Uterus (tissue), 4 donors: ENCODE results near the gene HOXB4. TPM values are rescaled to one million over a fixed set of nuclear protein-coding genes. Genes with fewer than 3 reads are reported as not detected.

Source experiments
- DNase-seq, 2 donors: peaks; one replicate each; pipeline ENCODE4 v3.0.0-alpha.2; 2019 to 2020
- H3K27ac ChIP-seq, 2 donors: fragments of 200-600 bp; sonication (generic); 1 replicate in 1 of 2; 2 replicates in 1 of 2; pipeline ENCODE4 v1.5.1; 2016 to 2018
- H3K27me3 ChIP-seq, 2 donors: fragments of 200-600 bp; sonication (generic); one replicate each; pipeline ENCODE4 v1.5.1; 2018 to 2019; ENCODE audit warnings: control low read depth in 1 of 2
- H3K36me3 ChIP-seq, 2 donors: fragments of 200-600 bp; sonication (generic); one replicate each; pipeline ENCODE4 v1.5.1; 2019; ENCODE audit warnings: control low read depth in 1 of 2
- H3K4me1 ChIP-seq, 2 donors: fragments of 200-600 bp; sonication (generic); one replicate each; pipeline ENCODE4 v1.5.1; 2018 to 2019; ENCODE audit warnings: control low read depth in 1 of 2
- H3K4me3 ChIP-seq, 2 donors: fragments of 200-600 bp; sonication (generic); 1 replicate in 1 of 2; 2 replicates in 1 of 2; pipeline ENCODE4 v1.5.1; 2018 to 2019; ENCODE audit warnings: mild to moderate bottlenecking in 1 of 2
- H3K9me3 ChIP-seq, 2 donors: fragments of 200-600 bp; sonication (generic); one replicate each; pipeline ENCODE4 v1.5.1; 2019; ENCODE audit warnings: control low read depth in 1 of 2
- CTCF ChIP-seq, 4 experiments: fragments of 200-600 bp in 2 of 4; fragments of 450-650 bp in 2 of 4; sonication (generic) in 2 of 4; IDR thresholded peaks; one replicate each; pipeline ENCODE4 v1.5.1; 2016 to 2019; ENCODE audit warnings: antibody characterized with exemption in 4 of 4, mild to moderate bottlenecking in 2 of 4, moderate library complexity in 1 of 4
- POLR2A ChIP-seq, 2 donors: fragments of 450-650 bp; IDR thresholded peaks; one replicate each; pipeline ENCODE4 v1.6.1; 2016; ENCODE audit warnings: antibody characterized with exemption in 2 of 2, mild to moderate bottlenecking in 1 of 2, moderate library complexity in 1 of 2
- intact Hi-C: fragments of 100-400 bp; cut with DNase I; formaldehyde crosslinking; loops from one replicate; pipeline ENCODE4 v1.15.1; 2023; ENCODE audit warnings: low total_unique reads
- total RNA-seq, 4 donors: library from RNA; depleted of rRNA in 3 of 4; stranded (reverse); fragments of >200 nt in 3 of 4; gene quantifications; one replicate each; pipeline versions ENCODE4 v1.1.0 to v1.2.4, GENCODE V29; 2014 to 2023
- donor health status: DM: yes; HTN: yes; CAD: no.

The HOXB4 gene
- total RNA-seq = 1 to 10 TPM in 2 of 4 donors, under 1 TPM in 1, not detected in 1; 0.88 to 6.9 (median 5.5) TPM

- TF ChIP-seq POLR2A (IDR thresholded peaks at IDR 0.05) = no peak
- TF ChIP-seq CTCF (IDR thresholded peaks at IDR 0.05) = no peak
- Histone ChIP-seq H3K36me3 (no peaks in the 10 kb centered on the region), H3K9me3 (no peaks in the 10 kb centered on the region), H3K27ac (peak within 1 kb of the TSS; percentile 68 to 87), H3K4me3 (peak within 1 kb of the TSS; percentile 29 to 39), H3K27me3 (peaks cover 0 to 42% of the 10 kb centered on the region in 2 donors), H3K4me1 (peaks cover 0 to 4% of the 10 kb centered on the region in 2 donors)
- intact Hi-C loops = no loop called here
- DNase-seq = peak; percentile 67 to 68
Observed at GRCh38 chr17:48577946-48578615, at the start of gene HOXB4. HOXB4 (minus strand) TSS chr17:48578350; CDS start chr17:48578319, 31 bp downstream.

- Histone ChIP-seq H3K4me3 (no peak overlapping the region), H3K36me3 (no peaks in the 10 kb centered on the region), H3K9me3 (no peaks in the 10 kb centered on the region), H3K27ac (no peak overlapping the region), H3K27me3 (peaks cover 20 to 82% of the 10 kb centered on the region in 2 donors), H3K4me1 (peaks cover 0 to 15% of the 10 kb centered on the region in 2 donors)
- intact Hi-C loops = no loop called here
- no peak for TF ChIP-seq CTCF (IDR thresholded peaks at IDR 0.05)
- no peak for TF ChIP-seq POLR2A (IDR thresholded peaks at IDR 0.05)
- no peak for DNase-seq
Observed at GRCh38 chr17:48627118-48627597, 49.0 kb upstream of the HOXB4 start.

GRCh38 chr17:48626245-48627117, 48.3 kb upstream of the HOXB4 start, which contains the start of gene HOXB9:
HOXB9 (minus strand) TSS chr17:48626358; CDS start chr17:48626269, 89 bp downstream.
- H3K27me3 ChIP-seq = peaks cover 20 to 85% of the 10 kb centered on the region in 2 donors
- H3K36me3 ChIP-seq = no peaks in the 10 kb centered on the region
- peaks cover 0 to 15% of the 10 kb centered on the region in 2 donors for H3K4me1 ChIP-seq
- intact Hi-C loops = no loop called here
- DNase-seq = no peak
- peak within 1 kb of the TSS; percentile 26 to 44 for H3K27ac ChIP-seq
- peak within 1 kb of the TSS; percentile 3 to 22 for H3K4me3 ChIP-seq
- no peaks in the 10 kb centered on the region for H3K9me3 ChIP-seq
- no peak for TF ChIP-seq CTCF (IDR thresholded peaks at IDR 0.05)

GRCh38 chr17:48625495-48626244, 47.5 kb upstream of the HOXB4 start:
- H3K9me3 ChIP-seq = no peaks in the 10 kb centered on the region
- intact Hi-C loops = no loop called here
- peak overlapping the region; percentile 26 to 44 for H3K27ac ChIP-seq
- no peaks in the 10 kb centered on the region for H3K36me3 ChIP-seq
- TF ChIP-seq POLR2A (IDR thresholded peaks at IDR 0.05) (peak in 1 of 2 donors; percentile 26), CTCF (IDR thresholded peaks at IDR 0.05) (no peak)
- peaks cover 24 to 82% of the 10 kb centered on the region in 2 donors for H3K27me3 ChIP-seq
- peak overlapping the region; percentile 3 to 22 for H3K4me3 ChIP-seq
- peak in 1 of 2 donors; percentile 52 for DNase-seq
- H3K4me1 ChIP-seq = peaks cover 0 to 15% of the 10 kb centered on the region in 2 donors
